ENCODE results near the gene CD81. TPM values are rescaled to one million over a fixed set of nuclear protein-coding genes. Genes with fewer than 3 reads are reported as not detected.
A peak's percentile ranks its signal among the peaks of the same experiment; 100 is the strongest.

CD81 gene
- total RNA-seq, 2 donors from 2014 or later = 306 to 322 TPM

- ATAC-seq = peak in 1 of 2 donors; percentile 48
Observed at GRCh38 chr11:2393941-2394817, 17.1 kb downstream of the CD81 start.

GRCh38 chr11:2394818-2395105 lies 17.7 kb downstream of the CD81 start:
- DNase-seq (ENCODE audit: low spot score) (no peak), ATAC-seq (no peak)
- Mint-ChIP-seq H3K27ac (no peak overlapping the region), H3K36me3 (peaks cover 5% of the 10 kb centered on the region), H3K9me3 (no peaks in the 10 kb centered on the region), H3K27me3 (no peaks in the 10 kb centered on the region), H3K4me1 (ENCODE audit: low read depth in 2 of 2) (peaks cover 0 to 15% of the 10 kb centered on the region in 2 donors), H3K4me3 (no peak overlapping the region)

More at GRCh38 chr11:2393941-2394817, 17.1 kb downstream of the CD81 start:
- Mint-ChIP-seq H3K36me3 (peaks cover 5% of the 10 kb centered on the region), H3K27me3 (no peaks in the 10 kb centered on the region), H3K4me1 (ENCODE audit: low read depth in 2 of 2) (peaks cover 0 to 20% of the 10 kb centered on the region in 2 donors), H3K4me3 (no peak overlapping the region), H3K27ac (no peak overlapping the region), H3K9me3 (no peaks in the 10 kb centered on the region)
- no peak for DNase-seq (ENCODE audit: low spot score)

- Mint-ChIP-seq H3K4me3 (no peak overlapping the region), H3K36me3 (peaks cover 5% of the 10 kb centered on the region), H3K4me1 (ENCODE audit: low read depth in 2 of 2) (peaks cover 0 to 12% of the 10 kb centered on the region in 2 donors), H3K9me3 (no peaks in the 10 kb centered on the region), H3K27ac (no peak overlapping the region), H3K27me3 (no peaks in the 10 kb centered on the region)
- ATAC-seq (no peak), DNase-seq (ENCODE audit: low spot score) (no peak)
Observed at GRCh38 chr11:2395211-2395730, 18.2 kb downstream of the CD81 start.

DNA sequence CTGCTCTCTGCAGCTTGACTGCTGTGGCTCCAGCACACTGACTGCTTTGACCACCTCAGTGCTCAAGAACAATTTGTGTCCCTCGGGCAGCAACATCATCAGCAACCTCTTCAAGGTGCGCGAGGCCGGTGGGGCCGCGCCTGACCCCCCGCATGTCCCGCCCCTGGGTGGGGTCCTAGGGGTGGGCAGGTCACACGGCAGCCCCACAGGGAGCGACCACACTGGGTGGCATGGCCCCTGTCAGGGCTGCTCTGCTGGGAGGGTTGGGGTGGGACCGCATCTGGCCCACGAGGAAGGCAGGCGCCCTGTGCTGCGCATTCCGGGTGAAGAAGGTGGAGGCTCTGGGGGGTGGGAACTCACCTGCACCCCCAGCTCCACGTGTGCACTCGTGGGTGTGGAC lies 18.7 kb downstream of the CD81 start:
- H3K4me3 Mint-ChIP-seq = no peak overlapping the region
- no peak for DNase-seq (ENCODE audit: low spot score)
- H3K27ac Mint-ChIP-seq = no peak overlapping the region
- H3K36me3 Mint-ChIP-seq = peaks cover 5% of the 10 kb centered on the region
- H3K9me3 Mint-ChIP-seq = no peaks in the 10 kb centered on the region
- peaks cover 0 to 9% of the 10 kb centered on the region in 2 donors for H3K4me1 Mint-ChIP-seq (ENCODE audit: low read depth in 2 of 2)
- no peaks in the 10 kb centered on the region for H3K27me3 Mint-ChIP-seq
- ATAC-seq = no peak

DNA sequence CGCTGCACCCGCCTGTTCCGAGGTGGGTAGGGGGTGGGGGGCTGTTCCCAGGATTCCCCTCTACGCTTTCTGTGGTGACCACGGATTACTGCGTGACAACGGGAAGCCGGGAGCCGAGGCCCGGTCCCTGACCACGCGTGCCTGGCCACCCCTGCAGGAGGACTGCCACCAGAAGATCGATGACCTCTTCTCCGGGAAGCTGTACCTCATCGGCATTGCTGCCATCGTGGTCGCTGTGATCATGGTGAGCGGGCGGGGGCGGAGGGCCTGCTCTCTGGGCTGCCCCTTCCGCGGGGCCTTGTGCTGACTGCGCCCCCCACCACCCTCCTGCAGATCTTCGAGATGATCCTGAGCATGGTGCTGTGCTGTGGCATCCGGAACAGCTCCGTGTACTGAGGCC lies 19.4 kb downstream of the CD81 start:
- no peak for DNase-seq (ENCODE audit: low spot score)
- no peak overlapping the region for H3K27ac Mint-ChIP-seq
- H3K36me3 Mint-ChIP-seq = peaks cover 5% of the 10 kb centered on the region
- no peak overlapping the region for H3K4me3 Mint-ChIP-seq
- no peaks in the 10 kb centered on the region for H3K27me3 Mint-ChIP-seq
- peaks cover 4 to 11% of the 10 kb centered on the region in 2 donors for H3K4me1 Mint-ChIP-seq (ENCODE audit: low read depth in 2 of 2)
- ATAC-seq = no peak
- no peaks in the 10 kb centered on the region for H3K9me3 Mint-ChIP-seq

DNA sequence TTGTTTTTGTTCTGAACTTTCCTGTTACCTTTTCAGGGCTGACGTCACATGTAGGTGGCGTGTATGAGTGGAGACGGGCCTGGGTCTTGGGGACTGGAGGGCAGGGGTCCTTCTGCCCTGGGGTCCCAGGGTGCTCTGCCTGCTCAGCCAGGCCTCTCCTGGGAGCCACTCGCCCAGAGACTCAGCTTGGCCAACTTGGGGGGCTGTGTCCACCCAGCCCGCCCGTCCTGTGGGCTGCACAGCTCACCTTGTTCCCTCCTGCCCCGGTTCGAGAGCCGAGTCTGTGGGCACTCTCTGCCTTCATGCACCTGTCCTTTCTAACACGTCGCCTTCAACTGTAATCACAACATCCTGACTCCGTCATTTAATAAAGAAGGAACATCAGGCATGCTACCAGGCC lies 19.9 kb downstream of the CD81 start:
- H3K9me3 Mint-ChIP-seq = no peaks in the 10 kb centered on the region
- no peak for ATAC-seq
- peaks cover 5% of the 10 kb centered on the region for H3K36me3 Mint-ChIP-seq
- H3K27ac Mint-ChIP-seq = peak overlapping the region in 1 of 2 donors; percentile 65
- DNase-seq (ENCODE audit: low spot score) = no peak
- H3K4me3 Mint-ChIP-seq = no peak overlapping the region
- peaks cover 6 to 13% of the 10 kb centered on the region in 2 donors for H3K4me1 Mint-ChIP-seq (ENCODE audit: low read depth in 2 of 2)
- no peaks in the 10 kb centered on the region for H3K27me3 Mint-ChIP-seq

DNA sequence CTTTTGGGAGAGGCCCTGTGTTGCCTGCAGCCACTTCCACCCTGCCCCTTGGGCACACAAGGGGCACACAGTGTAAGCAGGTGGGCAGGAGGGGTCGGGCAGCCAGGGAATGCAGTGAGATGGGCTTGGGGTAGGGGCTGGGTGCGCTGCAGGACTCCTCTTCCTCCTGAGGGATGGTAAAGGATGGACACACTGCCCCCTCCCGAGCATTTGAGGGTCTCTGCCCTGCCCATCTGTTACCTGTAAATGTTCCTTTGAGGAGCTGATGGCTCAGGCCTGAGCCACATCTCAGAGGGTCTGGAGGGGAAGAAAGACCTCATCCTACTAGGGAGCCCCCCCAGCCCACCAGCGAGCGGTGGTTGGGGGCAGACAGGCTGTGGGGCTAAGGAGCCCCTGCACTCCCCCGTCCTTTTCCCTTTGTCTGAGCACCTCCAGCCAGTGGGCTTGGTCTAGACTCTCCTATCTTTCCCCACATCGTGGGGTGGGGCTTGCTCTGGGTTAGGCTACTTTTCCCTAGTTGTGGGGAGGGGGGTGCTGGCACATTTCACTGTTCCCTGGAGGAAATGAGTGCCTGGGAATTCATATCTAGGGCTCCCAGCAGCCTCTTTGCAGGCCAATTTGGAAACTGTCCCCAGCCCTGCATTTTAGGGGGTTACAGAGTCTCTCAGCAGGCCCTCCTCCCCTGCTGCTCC lies 21.7 kb downstream of the CD81 start:
- Mint-ChIP-seq H3K4me1 (ENCODE audit: low read depth in 2 of 2) (peaks cover 6 to 13% of the 10 kb centered on the region in 2 donors), H3K36me3 (peaks cover 5% of the 10 kb centered on the region), H3K9me3 (no peaks in the 10 kb centered on the region), H3K4me3 (peak overlapping the region; percentile 93), H3K27me3 (no peaks in the 10 kb centered on the region), H3K27ac (peak overlapping the region; percentile 88)
- ATAC-seq = no peak
- no peak for DNase-seq (ENCODE audit: low spot score)

DNA sequence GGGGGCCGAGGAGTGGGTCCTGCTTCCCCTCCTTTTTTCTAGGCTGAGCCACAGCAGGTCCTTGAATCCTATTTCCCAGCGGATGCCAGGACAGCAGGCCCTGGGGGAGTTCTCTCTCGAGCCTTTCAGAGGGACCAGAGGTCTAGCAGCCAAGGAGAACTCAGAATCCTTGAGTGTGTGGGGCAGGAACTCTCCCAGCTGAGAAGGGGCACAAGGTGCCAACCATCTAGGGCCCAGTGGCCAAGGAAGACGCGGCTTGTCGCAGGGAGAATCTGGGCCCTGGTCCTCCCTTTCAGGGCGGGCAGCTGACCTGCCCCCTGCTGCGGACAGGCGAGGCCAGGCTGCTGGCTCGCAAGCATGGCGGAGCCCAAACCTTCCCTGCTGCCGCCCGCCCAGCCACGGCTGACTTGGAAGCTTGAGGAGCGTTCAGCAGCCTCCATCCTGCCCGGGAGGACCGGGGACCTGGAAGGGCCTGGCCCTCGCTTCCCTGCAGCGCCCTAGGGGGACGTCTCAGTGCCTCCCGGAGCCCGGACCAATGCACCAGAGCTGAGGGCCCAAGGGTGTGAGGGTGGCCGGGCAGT lies 22.5 kb downstream of the CD81 start:
- ATAC-seq = peak in 1 of 2 donors; percentile 1
- Mint-ChIP-seq H3K4me3 (peak overlapping the region; percentile 93), H3K36me3 (peaks cover 5% of the 10 kb centered on the region), H3K27ac (peak overlapping the region; percentile 88), H3K9me3 (no peaks in the 10 kb centered on the region), H3K4me1 (ENCODE audit: low read depth in 2 of 2) (peaks cover 6 to 13% of the 10 kb centered on the region in 2 donors), H3K27me3 (no peaks in the 10 kb centered on the region)
- no peak for DNase-seq (ENCODE audit: low spot score)

DNA sequence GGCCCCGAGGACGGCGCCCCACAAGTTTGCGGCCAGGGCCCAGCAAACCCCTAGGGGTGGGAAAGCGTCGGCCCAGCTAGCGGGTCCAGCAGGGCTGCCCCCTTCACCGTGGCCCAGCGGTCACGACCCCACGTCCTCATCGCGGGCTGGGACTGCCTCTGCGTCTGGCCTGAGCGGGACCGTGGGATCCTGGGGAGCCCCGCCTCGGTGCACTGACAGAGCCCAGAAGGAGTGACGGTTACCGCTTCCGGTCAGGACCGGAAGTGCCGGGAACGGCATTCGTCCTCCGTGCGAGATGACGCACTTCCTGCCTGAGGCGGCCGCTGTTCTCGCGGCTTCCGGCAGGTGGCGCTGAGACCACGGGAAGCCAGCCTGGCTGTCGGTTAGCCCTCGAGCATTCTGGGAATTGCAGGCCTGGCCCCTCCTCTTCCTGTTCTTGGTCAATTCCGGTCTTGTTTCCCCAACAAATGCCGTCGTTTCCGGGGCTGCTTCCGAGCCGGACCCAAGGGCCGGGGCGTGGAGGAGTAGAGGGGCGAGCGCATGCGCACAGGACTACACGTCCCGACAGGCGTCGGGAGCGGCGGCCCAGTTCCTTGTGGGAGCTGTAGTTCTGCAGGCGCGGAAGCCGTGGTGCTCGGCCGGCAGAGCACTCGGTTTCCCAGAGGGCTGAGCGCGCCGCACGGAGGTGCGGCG lies 23.1 kb downstream of the CD81 start, which contains the start of gene TSSC4:
Gene TSSC4, plus strand, starts transcription at position 682 of the 693 bp plus-strand sequence. CDS start 1,884 bp downstream, outside the sequence.
- peaks cover 5% of the 10 kb centered on the region for H3K36me3 Mint-ChIP-seq
- no peaks in the 10 kb centered on the region for H3K27me3 Mint-ChIP-seq
- ATAC-seq = peak; percentile 90 to 93
- H3K4me1 Mint-ChIP-seq (ENCODE audit: low read depth in 2 of 2) = peaks cover 6 to 13% of the 10 kb centered on the region in 2 donors
- H3K9me3 Mint-ChIP-seq = no peaks in the 10 kb centered on the region
- peak within 1 kb of the TSS; percentile 93 for H3K4me3 Mint-ChIP-seq
- H3K27ac Mint-ChIP-seq = peak within 1 kb of the TSS; percentile 88
- peak; percentile 100 for DNase-seq (ENCODE audit: low spot score)

DNA sequence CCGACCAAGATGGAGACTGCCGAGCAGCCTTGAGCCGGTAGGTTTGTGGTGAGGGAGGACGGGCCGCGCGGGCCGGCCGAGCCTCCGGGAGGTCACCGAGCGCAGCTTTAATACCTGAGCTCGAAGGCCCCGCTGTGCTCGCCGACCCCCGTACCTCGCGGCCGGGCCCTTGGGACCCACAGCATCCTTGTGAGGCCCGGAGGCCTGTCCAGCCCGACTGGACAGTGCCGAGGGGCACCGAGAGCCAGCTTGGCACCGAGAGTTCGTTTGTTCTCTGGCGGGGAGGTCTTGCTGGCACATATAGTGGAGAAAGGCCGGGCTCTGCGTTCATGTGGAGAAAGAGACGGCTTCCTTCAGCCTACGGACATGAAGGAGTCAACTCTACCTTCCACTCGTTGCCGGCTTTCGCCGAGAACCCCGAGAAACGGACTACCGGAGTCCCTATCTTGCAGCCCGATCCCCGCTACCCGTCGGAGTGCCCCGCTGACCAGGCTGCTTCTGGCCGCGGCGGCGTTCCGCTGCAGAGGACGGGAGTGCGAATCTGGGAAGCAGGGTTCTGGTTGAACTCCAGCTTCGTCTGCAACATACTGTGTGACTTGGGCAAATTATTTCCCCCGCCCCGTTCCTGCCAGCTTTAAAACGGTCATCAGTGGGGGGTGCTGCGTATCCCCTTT lies 23.8 kb downstream of the CD81 start:
- Mint-ChIP-seq H3K4me3 (peak overlapping the region; percentile 93), H3K9me3 (no peaks in the 10 kb centered on the region), H3K27ac (peak overlapping the region; percentile 88), H3K4me1 (ENCODE audit: low read depth in 2 of 2) (peaks cover 6 to 13% of the 10 kb centered on the region in 2 donors), H3K36me3 (peaks cover 5% of the 10 kb centered on the region), H3K27me3 (no peaks in the 10 kb centered on the region)
- no peak for ATAC-seq
- no peak for DNase-seq (ENCODE audit: low spot score)

DNA sequence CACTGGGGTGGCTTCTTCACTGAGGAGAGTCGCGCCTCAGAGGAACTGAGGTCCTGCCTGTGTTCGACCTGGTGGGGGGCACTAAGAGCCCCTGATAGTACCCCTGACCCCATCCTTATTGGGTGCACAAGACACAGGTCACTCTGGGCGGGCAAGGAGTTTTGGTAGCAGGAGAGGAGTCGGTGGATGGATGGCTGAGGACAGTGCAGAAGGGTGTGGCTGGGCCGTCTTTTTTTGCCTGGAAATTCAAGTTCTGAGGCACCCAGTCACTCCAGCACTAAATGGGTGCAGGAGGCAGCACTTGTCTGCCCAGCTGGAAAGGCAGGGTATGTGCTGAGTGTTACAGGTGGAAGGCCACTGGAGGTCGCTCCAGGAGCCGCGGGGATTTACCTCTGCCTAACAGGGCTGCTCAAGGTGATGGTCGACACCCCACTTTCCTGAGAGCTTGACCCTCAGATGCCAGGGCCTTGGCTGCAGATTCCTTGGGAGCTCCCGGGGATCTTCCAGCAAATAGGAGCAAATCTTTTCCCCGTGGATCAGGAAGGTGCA lies 24.4 kb downstream of the CD81 start:
- H3K4me1 Mint-ChIP-seq (ENCODE audit: low read depth in 2 of 2) = peaks cover 6 to 13% of the 10 kb centered on the region in 2 donors
- H3K27ac Mint-ChIP-seq = peak overlapping the region; percentile 88
- peaks cover 5% of the 10 kb centered on the region for H3K36me3 Mint-ChIP-seq
- H3K4me3 Mint-ChIP-seq = peak overlapping the region; percentile 93
- no peak for ATAC-seq
- DNase-seq (ENCODE audit: low spot score) = no peak
- H3K9me3 Mint-ChIP-seq = no peaks in the 10 kb centered on the region
- no peaks in the 10 kb centered on the region for H3K27me3 Mint-ChIP-seq

DNA sequence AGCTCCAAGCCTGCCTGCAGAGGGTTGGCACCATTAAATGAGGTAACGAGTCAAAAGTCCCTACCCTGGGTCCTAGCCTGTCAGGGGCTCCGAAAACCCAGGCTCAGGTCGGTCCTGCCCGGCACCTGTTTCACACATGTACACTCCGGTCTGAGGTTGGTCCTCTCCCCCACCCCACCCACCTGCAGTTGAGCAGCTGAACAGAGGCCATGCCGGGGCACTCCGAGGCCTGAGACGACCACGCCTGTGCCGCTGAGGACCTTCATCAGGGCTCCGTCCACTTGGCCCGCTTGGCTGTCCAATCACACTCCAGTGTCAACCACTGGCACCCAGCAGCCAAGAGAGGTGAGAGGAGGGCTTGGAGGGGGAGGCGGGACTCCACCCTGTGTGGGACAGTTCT lies 25.0 kb downstream of the CD81 start:
- no peak for ATAC-seq
- H3K9me3 Mint-ChIP-seq = no peaks in the 10 kb centered on the region
- no peak for DNase-seq (ENCODE audit: low spot score)
- peaks cover under 1% of the 10 kb centered on the region for H3K36me3 Mint-ChIP-seq
- peak overlapping the region in 1 of 2 donors; percentile 88 for H3K27ac Mint-ChIP-seq
- peak overlapping the region; percentile 93 for H3K4me3 Mint-ChIP-seq
- peaks cover 6 to 9% of the 10 kb centered on the region in 2 donors for H3K4me1 Mint-ChIP-seq (ENCODE audit: low read depth in 2 of 2)
- no peaks in the 10 kb centered on the region for H3K27me3 Mint-ChIP-seq

Data from natural killer cell treated with Interleukin-12 subunit alpha and Interleukin-12 subunit beta and Interleukin-15 and Interleukin-18, amount 100 ng/mL, for 72 hours (primary cell).